DMS114 treated with DMSO at 0.1 percent for 48 hours (cell line): Measurements from ENCODE around the gene ZNF423.
"Not testable (repeated sequence)": the region's sequence is repeated elsewhere in the genome, so short reads cannot be mapped to it uniquely, and the experiment has no call there.

Experiments
- DNase-seq: peaks from one replicate; lab custom pipeline; 2025; ENCODE audit not compliant: unreplicated experiment; lab: John Stamatoyannopoulos, UW

Gene ZNF423

DNA sequence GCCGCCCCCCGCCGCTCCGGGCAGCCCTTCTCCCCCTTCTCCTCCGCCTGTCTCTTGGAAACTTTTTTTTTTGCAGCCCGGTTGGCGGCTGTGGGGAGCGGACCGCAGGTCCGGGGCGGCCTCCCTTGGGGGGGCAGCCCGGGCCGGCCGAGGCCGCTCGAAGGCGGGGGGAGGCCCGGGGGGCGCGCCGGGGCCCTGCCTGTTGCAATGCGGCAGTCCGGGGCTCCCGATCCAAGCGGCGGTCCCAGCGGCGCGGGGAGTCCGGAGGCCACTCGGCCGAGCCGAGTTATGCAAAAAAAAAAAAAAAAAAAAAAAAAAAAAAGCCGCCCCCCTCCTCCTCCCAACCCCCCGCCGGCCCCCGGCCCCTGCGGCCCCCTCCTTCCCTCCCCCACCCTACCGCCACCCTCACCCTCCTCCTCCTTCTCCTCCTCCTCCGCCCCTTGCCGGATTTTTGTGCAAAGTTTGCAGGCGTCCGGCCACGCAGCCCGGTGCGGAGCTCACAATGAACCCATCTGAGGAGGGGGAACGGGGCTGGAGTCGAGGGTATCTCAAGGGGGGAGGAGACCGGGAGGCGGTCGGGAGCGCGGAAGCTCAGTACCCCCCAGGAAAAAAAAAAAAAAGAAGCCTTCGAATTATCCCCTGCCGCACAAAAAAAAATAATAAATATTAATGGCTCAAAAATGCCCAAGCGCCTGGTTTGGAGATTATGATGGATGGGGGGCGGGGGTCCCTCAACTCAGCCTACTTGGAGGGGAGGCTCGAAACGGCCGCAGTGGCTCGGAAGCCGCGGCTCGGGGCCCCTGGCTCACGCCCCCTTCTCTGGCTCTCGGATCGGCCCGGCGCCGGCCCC lies at the start of gene ZNF423:
ZNF423 (minus strand) TSS at position 291 of the 850 bp plus-strand sequence. CDS start 338 bp downstream, outside the sequence.
- DNase-seq: no peak

- no peak for DNase-seq
Measured at GRCh38 chr16:49904348-49905062, 48.6 kb upstream of the ZNF423 start.

DNA sequence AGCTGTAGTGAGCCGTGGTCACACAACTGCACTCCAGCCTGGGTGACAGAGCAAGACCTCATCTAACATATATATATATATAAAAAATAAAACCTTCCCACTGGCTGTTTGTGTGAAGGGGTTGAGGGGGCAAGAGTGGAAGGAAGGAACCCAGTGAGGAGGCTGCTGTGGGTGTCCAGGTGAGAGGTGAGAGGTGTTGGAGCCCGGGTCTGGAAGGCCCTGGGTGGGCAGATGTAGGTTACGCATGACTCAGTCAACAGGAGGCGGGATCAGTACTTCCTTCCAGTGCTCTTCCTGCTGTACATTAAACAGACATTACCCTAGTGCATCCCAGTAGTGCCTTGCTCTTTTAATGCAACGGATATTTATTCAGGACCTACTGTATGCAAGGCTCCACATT lies 47.0 kb upstream of the ZNF423 start:
- DNase-seq: no peak

GRCh38 chr16:49901711-49902110 lies 45.8 kb upstream of the ZNF423 start:
- DNase-seq: no peak

DNA sequence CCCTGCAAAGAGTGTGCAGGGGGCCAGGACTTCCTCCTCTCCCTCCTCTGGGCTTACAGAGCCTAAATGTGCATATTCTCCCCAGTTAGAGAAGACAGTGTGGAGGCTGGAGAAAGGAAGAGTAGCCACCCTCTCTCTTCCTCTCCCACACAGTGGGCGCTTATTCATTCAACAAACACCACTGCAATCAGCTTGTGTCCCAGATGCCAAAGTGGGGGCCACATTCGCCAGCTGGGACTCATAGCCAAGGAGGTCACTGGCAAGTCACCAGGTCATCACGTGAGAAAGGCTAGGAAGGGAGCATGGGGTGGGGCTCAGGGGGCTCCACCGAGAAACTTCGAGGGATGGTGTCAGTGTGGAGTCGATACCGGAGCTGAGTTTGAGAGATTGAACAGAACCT lies 45.0 kb upstream of the ZNF423 start:
- no peak for DNase-seq

DNA sequence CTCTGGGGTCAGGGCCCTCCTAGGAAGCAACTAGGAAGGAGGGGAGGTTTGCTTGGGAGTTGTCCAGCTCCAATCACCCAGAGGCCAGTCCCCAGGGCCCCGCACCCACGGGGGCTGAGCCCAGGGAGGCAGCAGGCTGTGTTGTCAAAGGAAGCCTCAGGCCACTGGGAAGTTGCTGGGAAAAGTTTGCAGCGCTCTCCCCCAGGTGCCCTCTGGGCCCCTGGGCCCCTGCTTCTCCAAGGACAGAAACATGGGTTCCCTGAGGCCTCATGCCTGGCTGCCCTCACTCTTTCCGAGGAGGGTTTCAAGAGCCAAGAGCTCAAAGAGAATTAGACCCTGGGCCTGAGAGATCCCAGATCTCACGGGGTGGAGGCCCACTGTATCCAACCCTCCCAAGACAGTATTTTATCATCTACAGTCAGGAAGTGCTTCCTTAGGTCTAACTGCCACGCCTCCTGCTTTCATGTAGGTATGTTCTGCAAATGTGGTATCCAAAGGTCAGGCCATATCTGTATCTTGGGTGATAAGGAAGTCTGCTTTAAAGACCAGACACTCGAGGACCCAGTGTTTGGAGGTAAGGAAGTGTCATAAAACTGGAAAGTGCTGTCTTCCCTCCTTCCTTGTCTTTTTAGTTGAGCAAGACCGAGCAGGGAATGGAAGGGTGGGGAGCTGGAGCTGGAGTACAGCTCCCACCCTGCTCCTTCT lies 44.2 kb upstream of the ZNF423 start:
- no peak for DNase-seq

DNA sequence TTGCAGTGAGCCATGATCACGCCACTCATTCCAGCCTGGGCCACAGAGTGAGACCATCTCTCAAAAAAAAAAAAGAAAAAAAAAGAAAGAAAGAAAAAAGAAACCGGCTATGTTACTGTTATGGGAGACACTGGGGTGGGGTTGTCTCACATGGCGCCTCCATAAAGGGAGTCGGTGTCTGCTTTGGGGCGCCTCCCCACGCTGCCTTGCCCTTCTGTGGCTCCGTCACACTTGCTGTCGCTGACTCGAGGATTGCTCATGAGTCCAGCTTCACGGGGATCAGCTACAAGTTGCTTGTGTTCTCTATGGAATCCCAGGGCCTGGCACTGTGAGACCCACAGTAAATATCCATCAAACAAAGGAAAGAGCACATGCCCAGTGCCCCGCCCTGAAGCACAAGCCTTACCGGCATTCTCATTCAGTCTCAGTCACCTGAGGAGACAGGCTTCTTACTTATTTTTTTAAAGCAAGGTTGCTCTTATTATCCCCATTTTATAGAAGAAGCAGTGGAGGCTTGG lies 40.6 kb upstream of the ZNF423 start:
- no peak for DNase-seq

GRCh38 chr16:49890876-49891275 lies 35.0 kb upstream of the ZNF423 start:
- DNase-seq: no peak

DNA sequence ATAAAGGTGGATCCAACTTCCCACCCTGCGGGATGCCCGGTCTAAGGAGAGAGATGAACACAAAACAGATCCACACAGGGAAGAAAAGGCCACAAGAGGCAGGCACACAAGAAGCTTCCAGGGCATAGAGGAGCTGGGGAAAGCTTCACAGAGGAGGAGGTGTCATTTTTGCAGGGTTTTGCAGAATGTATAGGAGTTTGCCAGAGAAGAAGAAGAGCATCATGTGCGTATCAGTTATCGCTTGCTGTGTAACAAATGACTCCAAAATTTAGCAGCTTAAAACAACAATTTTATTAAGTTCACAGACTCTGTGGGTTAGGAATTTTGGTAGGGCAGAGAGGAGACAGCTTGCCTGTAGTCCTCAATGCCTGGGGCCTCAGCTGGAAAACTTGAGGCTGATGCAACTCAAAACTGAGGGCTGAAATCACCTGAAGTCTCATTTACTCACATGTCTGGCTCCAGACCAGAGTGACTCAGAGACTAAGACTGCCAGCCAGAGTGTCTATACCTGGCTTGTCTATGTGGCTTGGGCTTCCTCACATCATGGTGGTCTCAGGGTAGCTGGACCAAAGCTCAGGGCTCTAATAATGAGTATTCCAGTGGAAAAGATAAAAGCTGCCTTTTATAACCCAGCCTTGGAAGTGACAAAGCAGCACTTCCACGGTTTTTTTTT lies 33.9 kb upstream of the ZNF423 start:
- DNase-seq: no peak

- DNase-seq: no peak
Measured at GRCh38 chr16:49886554-49887094, 30.7 kb upstream of the ZNF423 start.

GRCh38 chr16:49884033-49885015 lies 28.4 kb upstream of the ZNF423 start:
- DNase-seq: no peak

- DNase-seq: no peak
Measured at GRCh38 chr16:49883076-49884014, 27.4 kb upstream of the ZNF423 start.

- no peak for DNase-seq
Measured at GRCh38 chr16:49881890-49882289, 26.0 kb upstream of the ZNF423 start.

GRCh38 chr16:49878540-49878939 lies 22.6 kb upstream of the ZNF423 start:
- not testable (repeated sequence) for DNase-seq

GRCh38 chr16:49876716-49877129 lies 20.8 kb upstream of the ZNF423 start:
- DNase-seq: no peak

DNA sequence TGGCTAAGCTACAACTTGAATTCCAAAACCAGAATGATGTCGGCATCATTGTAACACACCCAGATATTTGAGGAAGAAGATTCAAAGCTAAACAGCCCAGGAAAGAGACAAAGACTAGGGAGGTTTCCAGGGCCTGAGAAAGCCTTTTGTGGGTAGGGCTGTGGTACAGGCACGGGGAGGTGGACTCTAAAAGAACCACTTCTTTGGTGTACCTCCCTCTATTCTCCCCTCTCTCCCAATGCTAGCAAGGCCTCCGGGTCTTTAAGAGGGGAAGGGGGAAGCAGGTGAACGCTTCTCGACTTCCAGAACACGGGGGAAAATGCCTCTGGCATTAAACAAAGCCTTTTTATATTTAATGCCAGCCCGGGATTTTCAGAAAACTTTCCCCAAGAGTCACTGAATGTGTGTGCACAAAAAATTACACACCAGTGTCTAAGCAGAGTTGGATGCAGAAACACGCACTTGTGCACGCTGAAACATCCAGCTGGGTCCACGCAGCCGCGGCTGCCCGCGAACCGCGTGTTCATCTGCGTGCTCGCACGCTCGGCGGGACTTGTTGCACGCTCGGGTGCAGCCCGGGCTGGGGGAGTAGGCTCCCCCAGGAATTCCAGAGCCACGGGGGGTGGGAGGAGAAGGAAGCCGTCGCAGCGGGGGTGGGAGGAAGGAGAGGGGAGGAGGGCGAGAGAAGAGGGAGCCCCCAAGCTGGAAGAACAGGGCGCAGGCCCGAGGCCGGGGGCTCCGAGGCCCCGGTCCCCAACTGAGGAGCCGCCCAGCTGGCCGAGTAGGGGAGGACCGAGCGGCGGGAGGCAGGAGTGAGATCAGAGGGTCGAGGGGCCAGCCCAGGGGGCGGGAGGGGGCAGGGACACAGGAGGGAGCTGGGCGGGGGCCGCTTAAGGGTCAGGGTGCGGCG lies 20.1 kb upstream of the ZNF423 start:
- no peak for DNase-seq

GRCh38 chr16:49874613-49875237 lies 18.8 kb upstream of the ZNF423 start:
- no peak for DNase-seq
